ENCODE results near the gene DPPA5.
A peak's percentile ranks its signal among the peaks of the same experiment; 100 is the strongest.
"Not testable (repeated sequence)": the region's sequence is repeated elsewhere in the genome, so short reads cannot be mapped to it uniquely, and the experiment has no call there.

DPPA5 gene
- 0 reads per million in 3 donors for total RNA-seq

- H3K36me3 ChIP-seq (ENCODE audit: control insufficient read depth, insufficient read depth, low read length) = no peaks in the 10 kb centered on the region
- no peak within 1 kb of the TSS for H3K27ac ChIP-seq (ENCODE audit: insufficient read depth, low read length, poor library complexity, severe bottlenecking)
- H3K9me3 ChIP-seq (ENCODE audit: control insufficient read depth, low read length) = no peaks in the 10 kb centered on the region
- H3K4me3 ChIP-seq (ENCODE audit: insufficient read depth, low read depth, low read length, poor library complexity, severe bottlenecking) = no peak within 1 kb of the TSS
- DNase-seq = no peak
- H3K27me3 ChIP-seq (replicated peaks; ENCODE audit: control insufficient read depth, insufficient read depth, low read length, poor library complexity, severe bottlenecking) = peaks cover 5% of the 10 kb centered on the region
- H3K4me1 ChIP-seq (ENCODE audit: control insufficient read depth, insufficient read depth, low read length, poor library complexity, severe bottlenecking) = no peaks in the 10 kb centered on the region
Observed at GRCh38 chr6:73353636-73354593, at the start of gene DPPA5. Gene DPPA5, minus strand, starts transcription at chr6:73354276. Its CDS starts 51 bp downstream, at chr6:73354225.

GRCh38 chr6:73400656-73401055 lies 46.6 kb upstream of the DPPA5 start:
- no peaks in the 10 kb centered on the region for H3K9me3 ChIP-seq (ENCODE audit: control insufficient read depth, low read length)
- H3K27ac ChIP-seq (ENCODE audit: insufficient read depth, low read length, poor library complexity, severe bottlenecking) = no peak overlapping the region
- no peak for DNase-seq
- no peaks in the 10 kb centered on the region for H3K4me1 ChIP-seq (ENCODE audit: control insufficient read depth, insufficient read depth, low read length, poor library complexity, severe bottlenecking)
- H3K27me3 ChIP-seq (replicated peaks; ENCODE audit: control insufficient read depth, insufficient read depth, low read length, poor library complexity, severe bottlenecking) = no peaks in the 10 kb centered on the region
- no peaks in the 10 kb centered on the region for H3K36me3 ChIP-seq (ENCODE audit: control insufficient read depth, insufficient read depth, low read length)
- no peak overlapping the region for H3K4me3 ChIP-seq (ENCODE audit: insufficient read depth, low read depth, low read length, poor library complexity, severe bottlenecking)

GRCh38 chr6:73395875-73396274 lies 41.8 kb upstream of the DPPA5 start:
- Histone ChIP-seq H3K27me3 (replicated peaks; ENCODE audit: control insufficient read depth, insufficient read depth, low read length, poor library complexity, severe bottlenecking) (no peaks in the 10 kb centered on the region), H3K36me3 (ENCODE audit: control insufficient read depth, insufficient read depth, low read length) (no peaks in the 10 kb centered on the region), H3K4me3 (ENCODE audit: insufficient read depth, low read depth, low read length, poor library complexity, severe bottlenecking) (no peak overlapping the region), H3K27ac (ENCODE audit: insufficient read depth, low read length, poor library complexity, severe bottlenecking) (no peak overlapping the region), H3K4me1 (ENCODE audit: control insufficient read depth, insufficient read depth, low read length, poor library complexity, severe bottlenecking) (peaks cover 8% of the 10 kb centered on the region), H3K9me3 (ENCODE audit: control insufficient read depth, low read length) (no peaks in the 10 kb centered on the region)
- no peak for DNase-seq

GRCh38 chr6:73394577-73395354 lies 40.7 kb upstream of the DPPA5 start, which contains the start of gene DDX43:
Gene DDX43, plus strand, starts transcription at chr6:73394828. Its CDS starts 78 bp downstream, at chr6:73394906.
- Histone ChIP-seq H3K4me3 (ENCODE audit: insufficient read depth, low read depth, low read length, poor library complexity, severe bottlenecking) (no peak within 1 kb of the TSS), H3K27ac (ENCODE audit: insufficient read depth, low read length, poor library complexity, severe bottlenecking) (peak within 1 kb of the TSS; percentile 57), H3K27me3 (replicated peaks; ENCODE audit: control insufficient read depth, insufficient read depth, low read length, poor library complexity, severe bottlenecking) (no peaks in the 10 kb centered on the region), H3K36me3 (ENCODE audit: control insufficient read depth, insufficient read depth, low read length) (no peaks in the 10 kb centered on the region), H3K9me3 (ENCODE audit: control insufficient read depth, low read length) (no peaks in the 10 kb centered on the region), H3K4me1 (ENCODE audit: control insufficient read depth, insufficient read depth, low read length, poor library complexity, severe bottlenecking) (peaks cover 8% of the 10 kb centered on the region)
- DNase-seq = peak in 2 of 3 donors; percentile 48 to 51

GRCh38 chr6:73393278-73393677 lies 39.2 kb upstream of the DPPA5 start:
- no peak for DNase-seq
- Histone ChIP-seq H3K9me3 (ENCODE audit: control insufficient read depth, low read length) (no peaks in the 10 kb centered on the region), H3K4me1 (ENCODE audit: control insufficient read depth, insufficient read depth, low read length, poor library complexity, severe bottlenecking) (peaks cover 13% of the 10 kb centered on the region), H3K27ac (ENCODE audit: insufficient read depth, low read length, poor library complexity, severe bottlenecking) (no peak overlapping the region), H3K36me3 (ENCODE audit: control insufficient read depth, insufficient read depth, low read length) (no peaks in the 10 kb centered on the region), H3K27me3 (replicated peaks; ENCODE audit: control insufficient read depth, insufficient read depth, low read length, poor library complexity, severe bottlenecking) (no peaks in the 10 kb centered on the region), H3K4me3 (ENCODE audit: insufficient read depth, low read depth, low read length, poor library complexity, severe bottlenecking) (no peak overlapping the region)

- H3K36me3 ChIP-seq (ENCODE audit: control insufficient read depth, insufficient read depth, low read length); H3K27ac ChIP-seq (ENCODE audit: insufficient read depth, low read length, poor library complexity, severe bottlenecking); H3K9me3 ChIP-seq (ENCODE audit: control insufficient read depth, low read length); DNase-seq; H3K4me3 ChIP-seq (ENCODE audit: insufficient read depth, low read depth, low read length, poor library complexity, severe bottlenecking); H3K27me3 ChIP-seq (replicated peaks; ENCODE audit: control insufficient read depth, insufficient read depth, low read length, poor library complexity, severe bottlenecking): not testable (repeated sequence)
- H3K4me1 ChIP-seq (ENCODE audit: control insufficient read depth, insufficient read depth, low read length, poor library complexity, severe bottlenecking) = peaks cover 13% of the 10 kb centered on the region
Observed at GRCh38 chr6:73392188-73392587, 38.1 kb upstream of the DPPA5 start.

- Histone ChIP-seq H3K4me1 (ENCODE audit: control insufficient read depth, insufficient read depth, low read length, poor library complexity, severe bottlenecking) (peaks cover 13% of the 10 kb centered on the region), H3K4me3 (ENCODE audit: insufficient read depth, low read depth, low read length, poor library complexity, severe bottlenecking) (no peak overlapping the region), H3K27me3 (replicated peaks; ENCODE audit: control insufficient read depth, insufficient read depth, low read length, poor library complexity, severe bottlenecking) (no peaks in the 10 kb centered on the region), H3K27ac (ENCODE audit: insufficient read depth, low read length, poor library complexity, severe bottlenecking) (no peak overlapping the region), H3K9me3 (ENCODE audit: control insufficient read depth, low read length) (no peaks in the 10 kb centered on the region), H3K36me3 (ENCODE audit: control insufficient read depth, insufficient read depth, low read length) (no peaks in the 10 kb centered on the region)
- no peak for DNase-seq
Observed at GRCh38 chr6:73391675-73392074, 37.6 kb upstream of the DPPA5 start.

- Histone ChIP-seq H3K4me3 (ENCODE audit: insufficient read depth, low read depth, low read length, poor library complexity, severe bottlenecking) (no peak overlapping the region), H3K4me1 (ENCODE audit: control insufficient read depth, insufficient read depth, low read length, poor library complexity, severe bottlenecking) (peaks cover 13% of the 10 kb centered on the region), H3K36me3 (ENCODE audit: control insufficient read depth, insufficient read depth, low read length) (no peaks in the 10 kb centered on the region), H3K9me3 (ENCODE audit: control insufficient read depth, low read length) (no peaks in the 10 kb centered on the region), H3K27me3 (replicated peaks; ENCODE audit: control insufficient read depth, insufficient read depth, low read length, poor library complexity, severe bottlenecking) (no peaks in the 10 kb centered on the region), H3K27ac (ENCODE audit: insufficient read depth, low read length, poor library complexity, severe bottlenecking) (no peak overlapping the region)
- no peak for DNase-seq
Observed at GRCh38 chr6:73389854-73390253, 35.8 kb upstream of the DPPA5 start.

- Histone ChIP-seq H3K4me1 (ENCODE audit: control insufficient read depth, insufficient read depth, low read length, poor library complexity, severe bottlenecking) (peaks cover 13% of the 10 kb centered on the region), H3K4me3 (ENCODE audit: insufficient read depth, low read depth, low read length, poor library complexity, severe bottlenecking) (peak overlapping the region; percentile 73), H3K9me3 (ENCODE audit: control insufficient read depth, low read length) (no peaks in the 10 kb centered on the region), H3K36me3 (ENCODE audit: control insufficient read depth, insufficient read depth, low read length) (no peaks in the 10 kb centered on the region), H3K27ac (ENCODE audit: insufficient read depth, low read length, poor library complexity, severe bottlenecking) (peak overlapping the region; percentile 60), H3K27me3 (replicated peaks; ENCODE audit: control insufficient read depth, insufficient read depth, low read length, poor library complexity, severe bottlenecking) (no peaks in the 10 kb centered on the region)
- peak; percentile 32 to 42 (median 39) for DNase-seq
Observed at GRCh38 chr6:73388800-73389512, 34.9 kb upstream of the DPPA5 start.

Measured in effector memory CD4-positive, alpha-beta T cell (primary cell).